Endothelial cell of umbilical vein (primary cell): ENCODE measurements around the gene TRIM67.
"Not testable (repeated sequence)": the region's sequence is repeated elsewhere in the genome, so short reads cannot be mapped to it uniquely, and the experiment has no call there.

ENCODE experiments used
- EZH2 ChIP-seq: IDR thresholded peaks from 2 replicates; pipeline ENCODE4 v1.6.1; 2012; ENCODE audit warnings: borderline replicate concordance, low read depth, mild to moderate bottlenecking, moderate library complexity, low read length, inconsistent platforms; ENCODE audit not compliant: severe bottlenecking
- FOS ChIP-seq: IDR thresholded peaks from 2 replicates; pipeline ENCODE4 v1.6.1; 2011; ENCODE audit warnings: mild to moderate bottlenecking, low read length, moderate library complexity, borderline replicate concordance; ENCODE audit not compliant: insufficient read depth
- POLR2A ChIP-seq: IDR thresholded peaks from 2 replicates; pipeline ENCODE4 v1.6.1; 2012; ENCODE audit warnings: low read depth, mild to moderate bottlenecking, control low read depth, low read length
- POLR2AphosphoS5 ChIP-seq: IDR thresholded peaks from 2 replicates; pipeline ENCODE4 v1.6.1; 2012; ENCODE audit warnings: low read depth, mild to moderate bottlenecking, control low read depth, low read length, moderate library complexity; ENCODE audit not compliant: insufficient read depth
- TF ChIP-seq, protein P1 (sequence below), 2 donors: IDR thresholded peaks; 1 replicate in 1 of 2; 2 replicates in 1 of 2; pipeline ENCODE4 v1.5.1; 2011; ENCODE audit warnings: low read length in 2 of 2, mild to moderate bottlenecking in 2 of 2, moderate library complexity in 2 of 2, control low read depth in 1 of 2, inconsistent platforms in 1 of 2, low read depth in 1 of 2; ENCODE audit not compliant: insufficient read depth in 1 of 2; ENCODE audit errors: extremely low read depth in 1 of 2

DNA sequence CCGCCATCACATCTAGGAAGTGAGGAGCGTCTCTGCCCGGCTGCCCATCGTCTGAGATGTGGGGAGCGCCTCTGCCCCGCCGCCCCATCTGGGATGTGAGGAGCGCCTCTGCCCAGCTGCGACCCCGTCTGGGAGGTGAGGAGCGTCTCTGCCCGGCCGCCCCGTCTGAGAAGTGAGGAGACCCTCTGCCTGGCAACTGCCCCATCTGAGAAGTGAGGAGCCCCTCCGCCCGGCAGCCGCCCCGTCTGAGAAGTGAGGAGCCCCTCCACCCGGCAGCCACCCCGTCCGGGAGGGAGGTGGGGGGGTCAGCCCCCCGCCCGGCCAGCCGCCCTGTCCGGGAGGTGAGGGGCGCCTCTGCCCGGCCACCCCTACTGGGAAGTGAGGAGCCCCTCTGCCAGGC is 33.4 kb upstream of the TRIM67 start:
- TF ChIP-seq EZH2, POLR2AphosphoS5, FOS, POLR2A: not testable (repeated sequence)
- TF ChIP-seq, protein P1, sequence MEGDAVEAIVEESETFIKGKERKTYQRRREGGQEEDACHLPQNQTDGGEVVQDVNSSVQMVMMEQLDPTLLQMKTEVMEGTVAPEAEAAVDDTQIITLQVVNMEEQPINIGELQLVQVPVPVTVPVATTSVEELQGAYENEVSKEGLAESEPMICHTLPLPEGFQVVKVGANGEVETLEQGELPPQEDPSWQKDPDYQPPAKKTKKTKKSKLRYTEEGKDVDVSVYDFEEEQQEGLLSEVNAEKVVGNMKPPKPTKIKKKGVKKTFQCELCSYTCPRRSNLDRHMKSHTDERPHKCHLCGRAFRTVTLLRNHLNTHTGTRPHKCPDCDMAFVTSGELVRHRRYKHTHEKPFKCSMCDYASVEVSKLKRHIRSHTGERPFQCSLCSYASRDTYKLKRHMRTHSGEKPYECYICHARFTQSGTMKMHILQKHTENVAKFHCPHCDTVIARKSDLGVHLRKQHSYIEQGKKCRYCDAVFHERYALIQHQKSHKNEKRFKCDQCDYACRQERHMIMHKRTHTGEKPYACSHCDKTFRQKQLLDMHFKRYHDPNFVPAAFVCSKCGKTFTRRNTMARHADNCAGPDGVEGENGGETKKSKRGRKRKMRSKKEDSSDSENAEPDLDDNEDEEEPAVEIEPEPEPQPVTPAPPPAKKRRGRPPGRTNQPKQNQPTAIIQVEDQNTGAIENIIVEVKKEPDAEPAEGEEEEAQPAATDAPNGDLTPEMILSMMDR (IDR thresholded peaks at IDR 0.05; ENCODE audit: extremely low read depth in 1 of 2, insufficient read depth in 1 of 2, low read depth in 1 of 2, low read length in 2 of 2): not testable (repeated sequence)
